Melanocyte of skin (primary cell): ENCODE data around the gene ASGR1. TPM values are rescaled to one million over a fixed set of nuclear protein-coding genes. Genes with fewer than 3 reads are reported as not detected.

ENCODE experiments used
- small RNA-seq, 2 donors: library from RNA; depleted of rRNA; stranded (forward); fragments of <200 nt; gene quantifications; one replicate each; pipeline ENCODE3, GENCODE V24; 2012
- total RNA-seq, 2 donors: library from RNA; depleted of rRNA; stranded (reverse); fragments of >200 nt; gene quantifications; 2 replicates each; pipeline ENCODE4 v1.2.3, GENCODE V29; 2012

The ASGR1 gene, protein sequence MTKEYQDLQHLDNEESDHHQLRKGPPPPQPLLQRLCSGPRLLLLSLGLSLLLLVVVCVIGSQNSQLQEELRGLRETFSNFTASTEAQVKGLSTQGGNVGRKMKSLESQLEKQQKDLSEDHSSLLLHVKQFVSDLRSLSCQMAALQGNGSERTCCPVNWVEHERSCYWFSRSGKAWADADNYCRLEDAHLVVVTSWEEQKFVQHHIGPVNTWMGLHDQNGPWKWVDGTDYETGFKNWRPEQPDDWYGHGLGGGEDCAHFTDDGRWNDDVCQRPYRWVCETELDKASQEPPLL
- total RNA-seq, result under 1 TPM; 0.33 to 0.34 TPM

DNA sequence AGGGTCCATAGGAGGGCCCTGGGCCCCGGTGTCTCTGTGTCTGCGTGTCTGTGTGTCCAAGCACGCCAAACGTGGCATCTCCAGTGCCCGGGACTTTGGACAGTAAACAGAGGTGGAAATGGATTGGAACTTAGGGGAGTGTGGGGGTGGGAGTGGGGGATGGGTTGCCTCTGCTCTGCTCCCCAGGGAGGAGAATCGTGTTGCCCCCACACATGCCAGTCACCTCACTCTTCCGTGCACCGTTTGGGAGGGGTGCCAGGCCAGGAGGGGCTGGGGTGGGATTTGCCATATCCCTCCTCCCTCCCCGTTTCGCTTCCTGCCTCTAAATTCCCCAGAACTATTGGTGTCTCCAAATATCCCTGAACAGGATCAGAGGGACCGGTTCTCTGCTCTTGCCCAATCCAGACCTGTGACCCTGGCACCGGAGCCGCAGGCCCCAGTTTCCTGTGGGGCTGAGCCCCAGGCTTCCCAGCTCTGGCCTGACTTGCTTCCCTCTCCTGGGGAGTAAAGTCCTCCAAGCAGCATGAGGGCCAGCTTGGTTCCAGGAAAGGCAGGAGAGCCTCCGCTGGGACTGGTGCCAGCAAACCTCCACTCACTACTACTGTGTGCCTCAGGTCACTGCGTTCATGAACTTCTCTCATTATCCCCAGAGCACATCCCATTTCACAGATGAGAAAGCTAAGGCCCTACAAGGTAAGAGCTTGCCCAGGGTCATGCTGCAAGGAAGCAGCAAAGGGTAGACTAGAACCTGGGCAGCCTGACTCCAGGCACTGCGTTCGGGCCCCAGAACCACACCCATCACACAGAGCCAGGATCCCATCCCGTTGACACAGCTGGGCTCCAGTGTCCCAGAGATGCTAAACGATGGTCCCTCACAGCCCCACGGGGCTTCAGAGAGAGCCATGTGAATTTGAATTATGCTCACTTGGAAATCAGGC is at the start of gene ASGR1:
Gene ASGR1 (minus strand): TSS at position 54 of the 938 bp plus-strand sequence. CDS start 807 bp downstream, outside the sequence.

DNA sequence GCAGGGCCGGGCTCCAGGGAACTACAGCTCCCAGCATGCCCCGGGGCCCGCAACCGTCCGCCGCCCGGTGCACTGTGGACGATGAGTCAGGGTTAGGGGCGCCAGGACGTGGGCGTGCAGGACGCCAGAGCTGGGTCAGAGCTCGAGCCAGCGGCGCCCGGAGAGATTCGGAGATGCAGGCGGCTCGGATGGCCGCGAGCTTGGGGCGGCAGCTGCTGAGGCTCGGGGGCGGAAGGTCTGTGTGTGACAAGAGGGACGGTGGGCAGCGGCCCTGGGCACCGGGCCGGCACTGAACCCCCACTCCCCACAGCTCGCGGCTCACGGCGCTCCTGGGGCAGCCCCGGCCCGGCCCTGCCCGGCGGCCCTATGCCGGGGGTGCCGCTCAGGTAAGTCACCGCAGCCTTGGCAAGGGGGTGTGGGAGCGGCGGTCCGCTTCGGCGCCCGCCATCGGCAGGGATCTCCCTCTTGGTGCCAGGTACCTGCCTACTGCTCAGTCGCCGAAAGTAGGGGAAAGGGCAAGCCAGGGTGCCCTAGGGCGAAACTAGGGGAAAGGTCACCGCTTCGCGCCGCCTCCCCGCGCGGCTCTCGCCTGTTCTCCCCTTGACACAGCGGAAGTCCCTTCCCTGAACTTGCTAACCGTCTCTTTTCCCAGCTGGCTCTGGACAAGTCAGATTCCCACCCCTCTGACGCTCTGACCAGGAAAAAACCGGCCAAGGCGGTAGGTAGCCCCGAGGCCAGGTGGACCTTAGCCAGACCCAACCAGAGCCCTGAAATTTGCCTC is 40.8 kb upstream of the ASGR1 start, which contains the start of the genes ACADVL and DLG4:
Gene ACADVL (plus strand): TSS at position 127 of the 781 bp plus-strand sequence. CDS start 47 bp downstream, at position 174.
Gene DLG4 (minus strand): TSS at position 25 of the 781 bp plus-strand sequence.

Small RNA genes within 50 kb of the gene (small RNA-seq; reads per million reads assigned to genes)
- gene AC120057.4 (0 reads per million in 2 donors), gene MIR324 (716 to 1,035 reads per million in 2 donors)

Other genes starting within 250 kb of the ASGR1 start
- not detected for gene ALOX12, start 183.3 kb downstream of the ASGR1 start, total RNA-seq
- 10 to 100 TPM; 87.2 to 90.5 TPM for gene RNASEK, start 166.7 kb downstream of the ASGR1 start, total RNA-seq
- gene BCL6B, start 156.3 kb downstream of the ASGR1 start, total RNA-seq, result not detected
- 1 to 10 TPM in 1 of 2 donors, under 1 TPM in 1; 1.00 to 1.4 TPM for gene SLC16A13, start 143.4 kb downstream of the ASGR1 start, total RNA-seq
- gene SLC16A11, start 135.3 kb downstream of the ASGR1 start, total RNA-seq, result under 1 TPM in 1 of 2 donors, not detected in 1; under 0.01 TPM
- gene CLEC10A, start 99.1 kb downstream of the ASGR1 start, total RNA-seq, result not detected
- not detected for gene ASGR2, start 64.5 kb downstream of the ASGR1 start, total RNA-seq
- 1 to 10 TPM; 6.2 to 9.7 TPM for gene DLG4, start 40.5 kb upstream of the ASGR1 start, total RNA-seq
- gene ACADVL, start 40.6 kb upstream of the ASGR1 start, total RNA-seq, result 100 to 1,000 TPM in 1 of 2 donors, 10 to 100 TPM in 1; 86.6 to 149 TPM
- gene DVL2, start 55.1 kb upstream of the ASGR1 start, total RNA-seq, result 100 to 1,000 TPM in 1 of 2 donors, 10 to 100 TPM in 1; 98.6 to 107 TPM
- gene PHF23, start 60.1 kb upstream of the ASGR1 start, total RNA-seq, result 10 to 100 TPM; 65.7 to 80.9 TPM
- 100 to 1,000 TPM; 165 to 225 TPM for gene GABARAP, start 63.1 kb upstream of the ASGR1 start, total RNA-seq
- gene CTDNEP1, start 72.4 kb upstream of the ASGR1 start, total RNA-seq, result 10 to 100 TPM; 18.6 to 30.3 TPM
- gene ELP5, start 72.8 kb upstream of the ASGR1 start, total RNA-seq, result 10 to 100 TPM; 33.7 to 47.3 TPM
- gene CLDN7, start 83.1 kb upstream of the ASGR1 start, total RNA-seq, result under 1 TPM; 0.69 to 1.00 TPM
- under 1 TPM; under 0.01 to 0.34 TPM for gene SLC2A4, start 102.3 kb upstream of the ASGR1 start, total RNA-seq
- gene YBX2, start 115.3 kb upstream of the ASGR1 start, total RNA-seq, result under 1 TPM in 1 of 2 donors, not detected in 1; 0.67 TPM
- gene EIF5A, start 128.3 kb upstream of the ASGR1 start, total RNA-seq, result 100 to 1,000 TPM; 830 to 988 TPM
- gene GPS2, start 136.0 kb upstream of the ASGR1 start, total RNA-seq, result 10 to 100 TPM; 74.7 to 87.2 TPM
- 10 to 100 TPM; 14.8 to 16.7 TPM for gene NEURL4, start 150.0 kb upstream of the ASGR1 start, total RNA-seq
- gene ACAP1, start 157.2 kb upstream of the ASGR1 start, total RNA-seq, result under 1 TPM in 1 of 2 donors, not detected in 1; 0.67 TPM
- gene KCTD11, start 172.8 kb upstream of the ASGR1 start, total RNA-seq, result 1 to 10 TPM; 1.3 to 3.4 TPM
- gene TMEM95, start 175.8 kb upstream of the ASGR1 start, total RNA-seq, result not detected
- under 1 TPM; 0.69 to 1.00 TPM for gene TNK1, start 201.7 kb upstream of the ASGR1 start, total RNA-seq
- gene PLSCR3, start 215.2 kb upstream of the ASGR1 start, total RNA-seq, result 10 to 100 TPM in 1 of 2 donors, 1 to 10 TPM in 1; 9.6 to 12.0 TPM
- 100 to 1,000 TPM in 1 of 2 donors, 10 to 100 TPM in 1; 73.0 to 107 TPM for gene TMEM256, start 224.7 kb upstream of the ASGR1 start, total RNA-seq
- gene NLGN2, start 228.5 kb upstream of the ASGR1 start, total RNA-seq, result 1 to 10 TPM; 4.0 to 4.1 TPM
- gene SPEM1, start 241.0 kb upstream of the ASGR1 start, total RNA-seq, result not detected
- not detected for gene SPEM2, start 246.2 kb upstream of the ASGR1 start, total RNA-seq
- gene SPEM3, start 249.5 kb upstream of the ASGR1 start, total RNA-seq, result not detected